Epithelial cell of esophagus (primary cell): Measurements from ENCODE around the gene RAB40C.
A peak's percentile ranks its signal among the peaks of the same experiment; 100 is the strongest.

ENCODE experiments used
- DNase-seq: peaks from one replicate; pipeline ENCODE4 v3.0.0; 2010; ENCODE audit warnings: low read depth
- H3K4me3 ChIP-seq: 2 replicates; pipeline ENCODE4 v1.5.1; 2011; ENCODE audit warnings: mild to moderate bottlenecking, low read length, control low read depth
- CTCF ChIP-seq: IDR thresholded peaks from 2 replicates; pipeline ENCODE4 v1.5.1; 2011; ENCODE audit warnings: low read depth, mild to moderate bottlenecking, low read length, control low read depth, inconsistent platforms; ENCODE audit not compliant: insufficient read depth; ENCODE audit errors: missing control alignments

RAB40C gene

DNA sequence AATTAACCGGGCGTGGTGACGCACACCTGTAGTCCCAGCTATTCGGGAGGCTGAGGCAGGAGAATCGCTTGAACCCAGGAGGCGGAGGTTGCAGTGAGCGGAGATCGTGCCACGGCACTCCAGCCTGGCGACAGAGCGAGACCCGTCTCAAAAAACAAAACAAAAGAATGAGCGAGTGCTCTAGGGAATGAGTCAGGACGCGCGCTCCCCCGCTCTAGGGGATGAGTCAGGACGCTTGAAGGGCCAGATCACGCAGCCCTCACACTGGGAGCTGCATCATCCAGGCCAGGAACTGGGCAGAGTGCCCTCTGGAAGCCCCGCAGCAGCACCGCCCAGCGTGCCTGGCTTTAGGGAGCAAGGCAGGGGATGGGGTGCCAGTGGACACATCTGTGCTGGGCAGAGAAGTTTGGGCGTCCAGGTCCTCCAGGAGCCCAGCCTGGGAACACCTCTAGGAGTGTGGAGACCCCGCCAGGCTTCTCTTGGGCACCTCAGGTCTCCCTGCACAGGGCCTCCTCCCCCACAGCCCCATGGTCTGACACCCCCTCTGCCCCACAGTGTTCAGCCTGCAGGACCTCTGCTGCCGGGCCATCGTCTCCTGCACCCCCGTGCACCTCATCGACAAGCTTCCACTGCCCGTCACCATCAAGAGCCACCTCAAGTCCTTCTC is 37.1 kb downstream of the RAB40C start:
- no peak for TF ChIP-seq CTCF
- peak; percentile 97 for DNase-seq
- H3K4me3 ChIP-seq = no peak overlapping the region

- no peak overlapping the region for H3K4me3 ChIP-seq
- TF ChIP-seq CTCF = no peak
- DNase-seq = no peak
These were observed 37.8 kb downstream of the RAB40C start for GRCh38 chr16:627454-628239.

- TF ChIP-seq CTCF = no peak
- DNase-seq = no peak
- H3K4me3 ChIP-seq = no peak overlapping the region
These were observed 38.6 kb downstream of the RAB40C start for GRCh38 chr16:628321-629061.

DNA sequence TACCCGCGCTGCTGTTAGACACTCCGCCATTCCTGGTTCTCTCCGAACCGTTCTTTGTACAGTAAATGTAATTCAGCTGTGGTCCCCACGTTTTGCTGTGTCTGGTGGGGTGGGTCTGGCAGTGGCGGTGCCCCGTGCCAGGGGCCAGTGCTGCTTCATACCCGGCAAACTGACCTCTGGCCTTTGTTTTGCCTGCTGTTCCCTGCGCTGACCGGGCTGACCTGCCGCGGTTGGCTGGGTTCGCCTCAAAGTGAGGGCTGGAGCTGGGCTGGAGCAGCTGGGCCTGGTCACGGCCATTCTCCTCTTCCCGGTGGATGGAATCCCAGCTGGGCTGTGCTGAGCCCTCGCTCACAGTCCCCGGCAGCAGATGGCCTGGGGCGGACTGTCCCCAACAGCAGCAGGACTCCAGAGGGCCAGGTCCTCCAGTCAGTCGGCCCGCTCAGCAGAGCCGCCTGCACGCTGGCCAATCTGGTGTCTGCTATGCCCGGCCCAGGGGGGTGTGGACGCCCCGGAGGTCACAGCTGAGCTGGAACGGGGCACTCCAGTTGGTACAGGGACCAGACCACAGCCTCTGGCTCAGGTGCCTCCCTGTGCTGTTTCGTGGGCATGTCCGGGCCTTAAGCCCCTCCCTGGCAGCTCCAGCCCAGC is 39.4 kb downstream of the RAB40C start:
- no peak for DNase-seq
- no peak overlapping the region for H3K4me3 ChIP-seq

GRCh38 chr16:629833-630248 is 40.0 kb downstream of the RAB40C start:
- TF ChIP-seq CTCF = no peak
- H3K4me3 ChIP-seq = no peak overlapping the region
- no peak for DNase-seq

More for the DNA sequence above, 39.4 kb downstream of the RAB40C start:
- TF ChIP-seq CTCF = no peak

- no peak for DNase-seq
- H3K4me3 ChIP-seq = no peak overlapping the region
- TF ChIP-seq CTCF = no peak
These were observed 40.5 kb downstream of the RAB40C start for GRCh38 chr16:630249-630814.
